Upper lobe of left lung (tissue), 4 donors: ENCODE results near the gene MPDZ.

ENCODE experiments used
- POLR2A ChIP-seq, 4 donors: fragments of 450-650 bp; IDR thresholded peaks; one replicate each; pipeline ENCODE4 v1.5.1; 2016 to 2017; ENCODE audit warnings: antibody characterized with exemption in 4 of 4, mild to moderate bottlenecking in 2 of 4
- TF ChIP-seq, protein P1 (sequence below), 6 experiments: fragments of 450-650 bp in 4 of 6; fragments of 200-600 bp in 2 of 6; sonication (generic) in 2 of 6; IDR thresholded peaks; one replicate each; pipeline ENCODE4 v1.5.1; 2016 to 2019; ENCODE audit warnings: antibody characterized with exemption in 6 of 6

DNA sequence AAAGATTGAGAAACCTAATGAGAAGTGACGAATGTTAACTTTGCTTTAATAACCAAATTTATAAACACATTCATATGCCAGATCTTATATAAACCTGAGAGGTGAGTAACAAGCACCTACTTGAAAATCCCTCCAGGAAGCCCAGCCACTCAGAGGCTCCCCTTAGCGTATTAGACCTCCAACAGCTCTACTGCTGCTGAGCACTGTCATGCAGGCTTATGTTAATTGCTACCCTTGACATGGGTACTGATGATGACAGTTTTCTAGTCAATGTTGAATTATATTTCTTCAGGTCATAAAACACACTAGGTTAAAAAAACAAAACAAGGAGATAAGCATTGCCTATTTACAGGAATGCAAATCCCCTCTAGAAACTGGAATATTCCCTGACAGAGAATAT is 161.2 kb downstream of the MPDZ start:
- TF ChIP-seq, protein P1, sequence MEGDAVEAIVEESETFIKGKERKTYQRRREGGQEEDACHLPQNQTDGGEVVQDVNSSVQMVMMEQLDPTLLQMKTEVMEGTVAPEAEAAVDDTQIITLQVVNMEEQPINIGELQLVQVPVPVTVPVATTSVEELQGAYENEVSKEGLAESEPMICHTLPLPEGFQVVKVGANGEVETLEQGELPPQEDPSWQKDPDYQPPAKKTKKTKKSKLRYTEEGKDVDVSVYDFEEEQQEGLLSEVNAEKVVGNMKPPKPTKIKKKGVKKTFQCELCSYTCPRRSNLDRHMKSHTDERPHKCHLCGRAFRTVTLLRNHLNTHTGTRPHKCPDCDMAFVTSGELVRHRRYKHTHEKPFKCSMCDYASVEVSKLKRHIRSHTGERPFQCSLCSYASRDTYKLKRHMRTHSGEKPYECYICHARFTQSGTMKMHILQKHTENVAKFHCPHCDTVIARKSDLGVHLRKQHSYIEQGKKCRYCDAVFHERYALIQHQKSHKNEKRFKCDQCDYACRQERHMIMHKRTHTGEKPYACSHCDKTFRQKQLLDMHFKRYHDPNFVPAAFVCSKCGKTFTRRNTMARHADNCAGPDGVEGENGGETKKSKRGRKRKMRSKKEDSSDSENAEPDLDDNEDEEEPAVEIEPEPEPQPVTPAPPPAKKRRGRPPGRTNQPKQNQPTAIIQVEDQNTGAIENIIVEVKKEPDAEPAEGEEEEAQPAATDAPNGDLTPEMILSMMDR (IDR thresholded peaks at IDR 0.05), result no peak
- no peak for TF ChIP-seq POLR2A (IDR thresholded peaks at IDR 0.05)
